Vagina (tissue), 2 donors: Measurements from ENCODE around the gene OSGEPL1. TPM values are rescaled to one million over a fixed set of nuclear protein-coding genes. Genes with fewer than 3 reads are reported as not detected.
A peak's percentile ranks its signal among the peaks of the same experiment; 100 is the strongest.

Experiments used
- DNase-seq, 2 donors: peaks; one replicate each; pipeline ENCODE4 v3.0.0-alpha.2; 2017; ENCODE audit errors: extremely low spot score in 2 of 2
- H3K27ac ChIP-seq: fragments of 200-600 bp; sonication (generic); one replicate; pipeline ENCODE4 v1.5.1; 2019
- H3K27me3 ChIP-seq: fragments of 200-600 bp; sonication (generic); one replicate; pipeline ENCODE4 v1.5.1; 2019
- H3K36me3 ChIP-seq, 2 donors: fragments of 200-600 bp; sonication (generic); one replicate each; pipeline ENCODE4 v1.5.1; 2017 to 2019
- H3K4me1 ChIP-seq: fragments of 200-600 bp; sonication (generic); one replicate; pipeline ENCODE4 v1.5.1; 2019
- H3K4me3 ChIP-seq, 2 donors: fragments of 200-600 bp; sonication (generic); 1 replicate in 1 of 2; 2 replicates in 1 of 2; pipeline ENCODE4 v1.5.1; 2016 to 2019
- H3K9me3 ChIP-seq: fragments of 200-600 bp; sonication (generic); one replicate; pipeline ENCODE4 v1.5.1; 2019
- CTCF ChIP-seq, 3 experiments: fragments of 450-650 bp in 2 of 3; fragments of 200-600 bp in 1 of 3; sonication (generic) in 1 of 3; IDR thresholded peaks; one replicate each; pipeline ENCODE4 v1.5.1; 2017 to 2019; ENCODE audit warnings: antibody characterized with exemption in 3 of 3, mild to moderate bottlenecking in 2 of 3, moderate library complexity in 2 of 3
- POLR2A ChIP-seq, 2 donors: fragments of 450-650 bp; IDR thresholded peaks; one replicate each; pipeline ENCODE4 v1.6.1; 2017; ENCODE audit warnings: antibody characterized with exemption in 2 of 2, mild to moderate bottlenecking in 2 of 2, moderate library complexity in 2 of 2
- POLR2AphosphoS5 ChIP-seq, 2 donors: sonication (generic); formaldehyde crosslinking; IDR thresholded peaks; one replicate each; pipeline ENCODE4 v1.9.0; 2017; ENCODE audit warnings: antibody characterized with exemption in 2 of 2, mild to moderate bottlenecking in 2 of 2, low read depth in 1 of 2; ENCODE audit not compliant: insufficient read depth in 1 of 2
- intact Hi-C: fragments of 100-400 bp; cut with DNase I; formaldehyde crosslinking; loops from one replicate; pipeline ENCODE4 v1.15.1; 2023
- total RNA-seq: library from RNA; depleted of rRNA; stranded (reverse); fragments of >200 nt; gene quantifications from one replicate; pipeline ENCODE4 v1.2.3, GENCODE V29; 2016

The OSGEPL1 gene
- total RNA-seq, 1 donor from 2014 or later = 8.1 TPM

DNA sequence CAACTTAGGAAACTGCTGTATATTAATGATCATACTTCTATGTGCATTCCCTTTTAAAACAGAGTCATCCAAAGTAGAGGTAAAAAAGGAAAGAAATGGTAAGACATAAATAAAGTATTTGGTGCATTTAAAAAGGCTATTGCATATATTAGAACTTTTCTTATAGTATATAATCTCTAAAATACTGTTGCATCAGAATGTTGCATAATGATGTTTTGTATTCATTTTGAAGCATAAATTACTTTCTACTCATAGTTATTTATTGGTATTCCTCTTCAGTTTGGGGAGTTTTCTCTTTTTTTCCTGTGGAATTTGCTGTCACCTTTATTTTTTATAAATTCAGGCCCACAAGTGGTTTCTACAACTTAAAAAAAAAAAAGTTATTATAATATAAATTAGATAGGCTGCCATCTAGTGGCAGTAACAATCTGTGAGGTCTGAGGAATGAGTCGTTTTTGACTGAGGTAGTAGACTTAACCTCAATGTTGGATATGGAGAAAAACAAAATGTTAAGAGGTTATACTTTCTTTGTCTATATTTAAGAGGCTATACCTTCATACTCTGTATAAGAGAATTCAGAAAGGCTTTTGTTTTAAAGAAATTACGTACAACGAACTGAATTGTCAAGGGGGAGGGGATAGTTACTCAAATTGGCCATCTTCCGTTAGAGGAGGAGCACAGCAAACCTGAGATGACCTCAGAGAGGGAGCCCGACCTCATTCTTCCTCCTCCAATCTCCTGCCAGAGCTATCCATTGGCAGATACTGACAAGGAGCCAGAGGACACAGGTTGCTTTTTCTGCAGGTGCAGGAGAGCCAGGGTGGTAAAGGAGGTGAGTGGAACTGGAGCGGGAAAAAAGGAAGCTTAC, 64.3 kb downstream of the OSGEPL1 start:
- no peak for DNase-seq
- Histone ChIP-seq H3K4me1 (no peaks in the 10 kb centered on the region), H3K9me3 (no peaks in the 10 kb centered on the region), H3K27ac (no peak overlapping the region), H3K4me3 (no peak overlapping the region), H3K36me3 (no peaks in the 10 kb centered on the region), H3K27me3 (no peaks in the 10 kb centered on the region)
- TF ChIP-seq POLR2A (IDR thresholded peaks at IDR 0.05) (no peak), CTCF (IDR thresholded peaks at IDR 0.05) (peak; percentile 19 to 52 (median 37)), POLR2AphosphoS5 (IDR thresholded peaks at IDR 0.05; ENCODE audit: insufficient read depth in 1 of 2, low read depth in 1 of 2) (peak in 1 of 2 donors; percentile 19)
- intact Hi-C loops = loop anchor here (5.0 kb wide), 1 partner anchor 36 kb away; the partner anchor contains the start of gene ASNSD1

Other genes starting within 250 kb of the OSGEPL1 start
- gene SLC40A1, start 182.0 kb downstream of the OSGEPL1 start, total RNA-seq = 53.3 TPM
- gene ASNSD1, start 101.3 kb downstream of the OSGEPL1 start, total RNA-seq = 44.7 TPM
- gene ANKAR, start 88.1 kb downstream of the OSGEPL1 start, total RNA-seq = 17.4 TPM
- gene ORMDL1, start 21.5 kb upstream of the OSGEPL1 start, total RNA-seq = 58.9 TPM
- 20.1 TPM for gene PMS1, start 21.7 kb upstream of the OSGEPL1 start, total RNA-seq